Measurements from ENCODE around the gene ERBB4.

GRCh38 chr2:211846714-211847113 lies 691.9 kb downstream of the ERBB4 start:
- TF ChIP-seq CTCF (IDR thresholded peaks at IDR 0.05) (no peak), POLR2A (IDR thresholded peaks at IDR 0.05) (no peak)
